Endothelial cell of umbilical vein (primary cell): ENCODE results near the gene NAAA. TPM values are rescaled to one million over a fixed set of nuclear protein-coding genes. Genes with fewer than 3 reads are reported as not detected.

Source experiments
- BruUV-seq: library from RNA; stranded (reverse); fragments of 400-500 nt; replicated peaks from 2 replicates; lab custom pipeline; 2021; lab: Mats Ljungman, UMichigan
- CTCF ChIA-PET: fragments of 300-600, 350-600 bp; sonication (Branson Sonifier 250); formaldehyde crosslinking; loops from one replicate; lab custom pipeline; 2021; ENCODE audit warnings: antibody characterized with exemption, inconsistent platforms; lab: Charles Lee
- POLR2A ChIA-PET: fragments of 300-600, 350-600 bp; sonication (Branson Sonifier 250); formaldehyde crosslinking; loops from one replicate; lab custom pipeline; 2021; ENCODE audit warnings: antibody characterized with exemption, inconsistent platforms; lab: Charles Lee
- DNase-seq: peaks from one replicate; pipeline ENCODE4 v3.0.0-alpha.2; 2011; ENCODE audit warnings: low read depth, low spot score
- FAIRE-seq: peaks from 2 replicates; lab custom pipeline; 2011; peaks lifted over from hg19 to GRCh38; lab: Jason Lieb, UNC
- H2AFZ ChIP-seq: 2 replicates; pipeline ENCODE4 v1.6.0; 2012; ENCODE audit warnings: low read depth, low read length, control low read depth, inconsistent platforms
- H3K27ac ChIP-seq: 2 replicates; pipeline ENCODE4 v1.5.1; 2011; ENCODE audit warnings: low read depth, mild to moderate bottlenecking, control low read depth, low read length, moderate library complexity; ENCODE audit not compliant: insufficient read depth
- H3K27me3 ChIP-seq, 2 experiments: 2 replicates each; pipeline versions ENCODE4 v1.6.0 to v1.6.1; 2011; ENCODE audit warnings: low read length in 2 of 2, mixed read lengths in 1 of 2; ENCODE audit not compliant: control insufficient read depth in 2 of 2, insufficient read depth in 2 of 2
- H3K36me3 ChIP-seq, 2 experiments: 2 replicates in 1 of 2; 3 replicates in 1 of 2; pipeline ENCODE4 v1.5.1; 2011; ENCODE audit warnings: low read length in 2 of 2, mild to moderate bottlenecking in 1 of 2, moderate library complexity in 1 of 2; ENCODE audit not compliant: control insufficient read depth in 2 of 2, insufficient read depth in 2 of 2; ENCODE audit errors: extremely low read depth in 1 of 2
- H3K4me1 ChIP-seq: 3 replicates; pipeline ENCODE4 v1.5.1; 2011; ENCODE audit warnings: mild to moderate bottlenecking, low read length; ENCODE audit not compliant: control insufficient read depth, insufficient read depth; ENCODE audit errors: extremely low read depth
- H3K4me2 ChIP-seq: 2 replicates; pipeline ENCODE4 v1.6.1; 2011; ENCODE audit warnings: low read length, control low read depth, mixed read lengths; ENCODE audit not compliant: insufficient read depth
- H3K4me3 ChIP-seq, 3 experiments: fragments of 200-600 bp in 1 of 3; sonication (generic), shearing (Covaris generic) in 1 of 3; replicated peaks in 1 of 3; 2 replicates each; pipeline ENCODE4 v1.5.1; 2011 to 2016; ENCODE audit warnings: control low read depth in 3 of 3, low read length in 3 of 3, mild to moderate bottlenecking in 2 of 3, inconsistent platforms in 1 of 3, low read depth in 1 of 3, moderate library complexity in 1 of 3; ENCODE audit not compliant: insufficient read depth in 1 of 3
- H3K79me2 ChIP-seq: 2 replicates; pipeline ENCODE4 v1.6.0; 2012; ENCODE audit warnings: low read length, inconsistent platforms; ENCODE audit not compliant: control insufficient read depth, insufficient read depth
- H3K9ac ChIP-seq: replicated peaks from 2 replicates; pipeline ENCODE3; 2011; ENCODE audit warnings: low read length, control low read depth; ENCODE audit not compliant: insufficient read depth; ENCODE audit errors: extremely low read depth
- H3K9me1 ChIP-seq: replicated peaks from 3 replicates; pipeline ENCODE4 v1.6.0; 2011; ENCODE audit warnings: mild to moderate bottlenecking, low read length; ENCODE audit not compliant: control insufficient read depth, insufficient read depth; ENCODE audit errors: extremely low read depth
- H3K9me3 ChIP-seq: replicated peaks from 2 replicates; pipeline ENCODE4 v1.5.1; 2012; ENCODE audit warnings: low read length, inconsistent platforms; ENCODE audit not compliant: control insufficient read depth, insufficient read depth
- H4K20me1 ChIP-seq: replicated peaks from 2 replicates; pipeline ENCODE3; 2011; ENCODE audit warnings: mild to moderate bottlenecking, low read length; ENCODE audit not compliant: control insufficient read depth, insufficient read depth; ENCODE audit errors: extremely low read depth
- CTCF ChIP-seq, 2 donors: IDR thresholded peaks; 1 replicate in 1 of 2; 2 replicates in 1 of 2; pipeline ENCODE4 v1.5.1; 2011; ENCODE audit warnings: low read length in 2 of 2, mild to moderate bottlenecking in 2 of 2, moderate library complexity in 2 of 2, control low read depth in 1 of 2, inconsistent platforms in 1 of 2, low read depth in 1 of 2; ENCODE audit not compliant: insufficient read depth in 1 of 2; ENCODE audit errors: extremely low read depth in 1 of 2
- EZH2 ChIP-seq: IDR thresholded peaks from 2 replicates; pipeline ENCODE4 v1.6.1; 2012; ENCODE audit warnings: borderline replicate concordance, low read depth, mild to moderate bottlenecking, moderate library complexity, low read length, inconsistent platforms; ENCODE audit not compliant: severe bottlenecking
- FOS ChIP-seq: IDR thresholded peaks from 2 replicates; pipeline ENCODE4 v1.6.1; 2011; ENCODE audit warnings: mild to moderate bottlenecking, low read length, moderate library complexity, borderline replicate concordance; ENCODE audit not compliant: insufficient read depth
- GATA2 ChIP-seq: IDR thresholded peaks from 2 replicates; pipeline ENCODE4 v1.7.0; 2011; ENCODE audit warnings: low read depth, mild to moderate bottlenecking, moderate library complexity, mixed read lengths, low read length; ENCODE audit not compliant: insufficient read length, insufficient read depth
- JUN ChIP-seq: IDR thresholded peaks from 2 replicates; pipeline ENCODE4 v1.6.1; 2011; ENCODE audit warnings: borderline replicate concordance, low read depth; ENCODE audit not compliant: insufficient read length, insufficient read depth
- MAX ChIP-seq: IDR thresholded peaks from 2 replicates; pipeline ENCODE4 v1.6.1; 2011; ENCODE audit not compliant: insufficient read depth, insufficient read length
- MYC ChIP-seq: IDR thresholded peaks from one replicate; pipeline ENCODE4 v1.6.1; 2011; ENCODE audit warnings: mild to moderate bottlenecking, low read depth, low read length
- POLR2A ChIP-seq: IDR thresholded peaks from 2 replicates; pipeline ENCODE4 v1.6.1; 2012; ENCODE audit warnings: low read depth, mild to moderate bottlenecking, control low read depth, low read length
- POLR2AphosphoS5 ChIP-seq: IDR thresholded peaks from 2 replicates; pipeline ENCODE4 v1.6.1; 2012; ENCODE audit warnings: low read depth, mild to moderate bottlenecking, control low read depth, low read length, moderate library complexity; ENCODE audit not compliant: insufficient read depth
- dilution Hi-C: fragments of 300-500 bp; cut with MboI; formaldehyde crosslinking; loops from one replicate; pipeline ENCODE4 v1.15.0; 2019; ENCODE audit warnings: low sequenced_read_pairs; ENCODE audit not compliant: extremely low pct_ligation_motif_present
- intact Hi-C: fragments of 100-400 bp; cut with micrococcal nuclease; formaldehyde crosslinking; loops from one replicate; pipeline ENCODE4 v1.10.0; 2022
- polyA plus RNA-seq, 4 experiments: library from polyadenylated mRNA; depleted of rRNA in 3 of 4; stranded (reverse) in 3 of 4; unstranded in 1 of 4; fragments of >200 nt; gene quantifications; 2 replicates each; pipeline versions ENCODE4 v1.2.1 to v1.2.3, GENCODE V29; 2011 to 2012; ENCODE audit warnings: missing spikeins in 1 of 4
- total RNA-seq: library from RNA; stranded (reverse); gene quantifications from 2 replicates; pipeline ENCODE4 v1.2.3, GENCODE V29; 2021

Gene NAAA
- total and polyA plus RNA-seq, 2 donors (not counting 3 experiments of a cell fraction or from before 2014, with no cell fraction given), result 15.3 to 24.4 TPM

DNA sequence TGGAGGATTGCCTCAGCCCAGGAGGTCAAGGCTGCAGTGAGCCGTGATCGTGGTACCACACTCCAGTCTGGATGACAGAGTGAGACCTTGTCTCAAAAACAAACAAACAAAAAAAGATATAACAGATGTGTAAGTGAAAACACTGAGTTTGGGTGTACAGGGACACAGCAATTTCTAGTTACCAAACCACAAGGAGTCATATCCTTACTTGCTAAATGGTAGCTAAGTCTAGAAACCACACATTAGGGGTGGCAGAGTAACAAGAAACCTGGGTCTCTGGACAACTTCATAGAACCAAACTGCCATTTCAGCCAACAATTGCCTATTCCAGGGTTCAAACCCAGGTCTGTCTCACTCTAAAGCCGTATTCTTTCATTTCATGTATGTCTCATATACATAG is 59.3 kb downstream of the NAAA start:
- H3K27ac ChIP-seq, result no peak overlapping the region
- ChIA-PET CTCF (interaction anchor here (0.7 to 1.6 kb wide), 2 partner anchors 14 to 33 kb away, joined by 3 to 12 read pairs; no protein-coding TSS in a partner anchor), POLR2A (no interaction called here)
- no peaks in the 10 kb centered on the region for H3K79me2 ChIP-seq
- dilution Hi-C loops, result no loop called here
- peaks cover 2% of the 10 kb centered on the region in 2 experiments for H3K27me3 ChIP-seq
- H3K4me3 ChIP-seq, result no peak overlapping the region
- no peaks in the 10 kb centered on the region for H3K9me1 ChIP-seq
- BruUV-seq, result no TSS peak
- no peak overlapping the region for H2AFZ ChIP-seq
- H3K9me3 ChIP-seq, result no peaks in the 10 kb centered on the region
- DNase-seq, result no peak
- no peak for FAIRE-seq
- no peaks in the 10 kb centered on the region for H4K20me1 ChIP-seq
- intact Hi-C loops, result no loop called here
- peaks cover 2% of the 10 kb centered on the region for H3K4me1 ChIP-seq
- TF ChIP-seq POLR2AphosphoS5 (no peak), EZH2 (no peak), MAX (no peak), MYC (no peak), CTCF (IDR thresholded peaks at IDR 0.05; ENCODE audit: extremely low read depth in 1 of 2, insufficient read depth in 1 of 2, low read depth in 1 of 2, low read length in 2 of 2) (no peak), POLR2A (no peak), GATA2 (no peak), FOS (no peak), JUN (no peak)
- H3K4me2 ChIP-seq, result no peak overlapping the region
- H3K36me3 ChIP-seq, result no peaks in the 10 kb centered on the region
- no peak overlapping the region for H3K9ac ChIP-seq
